Hippocampal formation (tissue), 2 donors: ENCODE results near the gene HJURP.

ENCODE experiments used
- DNase-seq, 2 donors: peaks; one replicate each; lab custom pipeline; 2025; lab: John Stamatoyannopoulos, UW

The HJURP gene

GRCh38 chr2:233815861-233816260 is 38.5 kb downstream of the HJURP start:
- DNase-seq, result no peak

GRCh38 chr2:233814056-233814835 is 40.1 kb downstream of the HJURP start:
- DNase-seq, result no peak

DNA sequence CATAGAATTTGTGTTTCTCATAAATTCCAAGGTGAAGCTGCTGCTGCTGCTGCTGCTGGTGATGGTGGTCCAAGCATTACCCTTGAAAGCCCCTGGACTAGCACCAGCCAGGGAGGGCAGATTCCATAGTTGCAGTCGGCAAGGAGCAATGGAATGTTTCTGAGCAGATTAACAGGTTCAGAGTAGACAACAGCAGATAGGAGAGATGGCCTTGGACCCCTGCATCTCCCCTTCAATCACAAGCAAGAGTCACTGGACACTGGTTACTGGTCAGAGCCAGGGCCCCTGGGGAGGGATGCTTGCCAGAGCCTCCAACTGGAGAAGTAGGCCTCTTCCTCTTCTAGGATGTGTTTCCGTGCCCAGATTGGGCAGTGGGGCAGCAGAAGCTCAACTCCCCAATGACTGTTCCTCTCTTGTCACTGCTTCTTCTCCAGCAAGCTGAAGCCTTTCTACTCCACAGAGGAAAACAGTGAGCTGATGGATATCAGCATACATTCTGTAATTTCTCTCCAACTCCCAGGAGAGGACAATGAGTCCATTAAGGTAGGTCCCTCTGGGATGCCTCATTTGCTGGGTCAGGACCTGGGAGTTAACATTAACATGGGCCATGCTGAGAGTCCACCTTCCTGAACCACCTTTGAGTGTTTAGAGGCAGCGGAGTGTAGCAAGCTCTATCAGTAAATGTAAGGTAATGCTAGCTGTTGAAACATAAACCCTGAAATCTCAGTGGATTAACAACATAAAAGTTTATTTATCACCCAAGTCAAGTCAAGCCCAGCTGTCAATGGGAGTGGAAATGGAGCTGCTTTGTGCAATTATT is 40.9 kb downstream of the HJURP start:
- no peak for DNase-seq

DNA sequence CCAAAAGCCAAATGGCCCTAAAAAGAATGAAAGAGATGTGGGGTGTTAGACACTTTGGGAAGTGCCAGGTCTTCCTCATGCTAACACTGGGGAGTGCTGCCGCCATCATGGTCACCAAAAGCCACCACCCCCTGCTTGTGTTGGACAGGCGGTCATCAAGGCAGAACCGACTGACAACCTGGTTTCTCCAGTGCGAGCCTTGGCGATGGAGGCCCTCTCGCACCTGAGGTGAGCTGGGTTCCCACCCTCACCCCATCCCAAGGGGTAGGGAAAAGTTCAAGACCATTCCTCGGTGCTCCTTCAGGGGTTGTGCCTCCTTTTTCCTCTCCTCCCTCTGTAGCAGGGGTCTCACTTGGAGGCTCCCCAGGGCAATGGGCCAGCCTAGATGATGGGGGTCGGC is 42.6 kb downstream of the HJURP start:
- DNase-seq, result no peak

DNA sequence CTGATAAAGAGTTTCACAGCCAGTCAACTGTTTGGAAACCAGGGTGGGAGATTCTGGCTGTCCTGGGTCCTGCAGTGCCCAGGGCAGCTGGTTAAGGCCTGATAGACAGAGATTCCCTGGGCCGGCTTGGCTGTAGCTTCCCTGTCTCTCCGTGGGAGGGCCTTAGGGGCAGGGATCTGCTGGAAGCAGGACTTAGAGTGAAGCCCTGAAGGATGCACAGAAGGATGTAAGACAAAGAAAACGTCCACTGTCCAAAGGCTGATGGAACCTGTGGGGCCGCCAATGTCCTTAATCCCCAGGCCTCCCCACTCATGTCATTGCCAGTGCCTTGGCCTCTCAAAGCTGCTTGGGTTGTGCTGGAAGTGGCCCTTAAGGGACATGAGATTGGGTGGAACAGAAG is 43.2 kb downstream of the HJURP start:
- DNase-seq, result no peak

DNA sequence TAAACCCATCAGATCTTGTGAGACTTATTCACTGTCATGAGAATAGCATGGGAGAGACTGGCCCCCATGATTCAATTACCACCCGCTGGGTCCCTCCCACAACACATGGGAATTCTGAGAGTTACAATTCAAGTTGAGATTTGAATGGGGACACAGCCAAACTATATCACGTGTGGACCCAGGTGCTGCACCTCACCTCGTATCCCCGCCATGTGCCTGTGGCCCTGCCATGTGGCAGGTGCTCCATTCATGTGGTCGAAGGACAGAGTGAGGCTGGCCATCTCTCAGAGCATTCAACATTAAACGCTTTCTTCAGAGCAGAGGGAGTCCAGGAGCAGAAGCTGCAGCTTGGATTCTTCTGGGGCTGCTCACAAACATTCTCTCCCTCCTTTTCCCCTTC is 44.0 kb downstream of the HJURP start:
- no peak for DNase-seq

DNA sequence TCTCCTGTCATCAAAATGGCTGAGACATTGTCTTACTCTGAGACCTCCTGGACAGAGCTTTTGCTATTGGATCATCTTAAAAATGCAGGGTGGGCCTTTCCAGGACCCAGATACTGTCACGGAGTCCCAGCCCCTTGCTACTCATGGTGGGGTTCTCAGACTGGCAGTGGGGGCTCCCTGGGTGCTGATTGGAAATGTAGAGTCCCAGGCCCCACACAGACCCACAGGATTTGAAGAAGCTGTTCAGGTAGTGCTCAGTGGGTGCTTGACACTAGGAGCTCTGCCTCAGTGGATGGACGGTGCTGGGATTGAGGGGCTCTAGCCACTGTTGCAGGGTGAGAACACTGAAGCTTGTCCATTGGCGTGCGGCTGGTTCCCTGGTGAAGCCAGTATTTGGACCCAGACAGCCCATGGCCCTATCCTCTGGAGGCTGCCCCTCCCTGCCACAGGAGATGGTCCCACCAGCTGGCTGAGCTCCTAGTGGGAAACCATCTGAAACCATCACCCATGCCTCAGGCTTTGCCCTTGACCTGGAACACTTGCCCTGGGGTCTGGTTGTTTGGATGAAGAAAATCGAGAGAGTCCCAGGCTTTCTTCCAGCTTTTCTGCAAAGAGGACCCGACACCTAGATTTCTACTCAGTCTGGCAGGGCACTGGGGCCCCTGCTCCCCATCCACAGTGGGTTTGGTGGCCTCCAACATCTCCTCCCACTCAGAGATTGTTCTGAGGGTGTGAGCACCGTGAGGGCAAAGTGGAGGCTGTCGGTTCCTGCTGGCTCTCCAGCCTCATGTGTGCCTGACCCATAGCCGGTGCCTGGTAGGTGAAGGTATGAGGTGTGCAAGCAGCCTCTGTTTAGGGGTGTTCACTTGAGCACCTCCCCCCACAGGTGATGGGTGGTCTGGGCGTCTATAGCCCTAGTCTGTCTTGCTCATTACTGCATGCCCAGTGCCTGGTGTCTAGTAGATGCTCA is 46.1 kb downstream of the HJURP start:
- no peak for DNase-seq

DNA sequence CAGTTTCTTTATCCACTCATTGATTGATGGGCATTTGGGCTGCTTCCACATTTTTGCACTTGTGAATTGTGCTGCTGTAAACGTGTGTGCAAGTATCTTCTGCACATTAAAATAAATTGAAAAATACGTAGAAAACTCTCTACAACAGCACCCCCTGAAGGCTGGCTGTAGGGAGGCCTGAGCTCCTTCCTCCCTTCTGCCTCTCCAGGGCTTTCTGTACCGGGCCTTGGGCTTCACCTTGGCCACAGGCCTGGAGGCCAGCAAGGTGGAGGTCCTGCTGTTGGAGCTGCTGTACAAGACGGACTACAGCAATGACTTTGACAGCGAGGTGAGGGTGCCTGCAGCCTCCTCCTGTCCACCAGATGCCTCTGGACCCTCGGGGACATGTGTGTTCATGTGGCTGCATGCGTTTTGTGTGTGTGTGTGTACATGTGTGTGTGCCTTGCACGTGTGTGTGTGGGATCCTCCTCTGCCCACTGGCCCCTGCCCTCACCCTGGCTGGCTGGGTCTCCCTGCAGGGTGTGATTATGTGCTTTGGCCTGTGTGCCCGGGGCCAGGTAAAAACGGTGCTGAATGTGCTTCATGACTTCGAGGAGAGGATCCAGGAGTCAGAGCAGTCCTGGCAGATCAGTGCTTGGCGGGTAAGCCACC is 47.0 kb downstream of the HJURP start:
- no peak for DNase-seq

- DNase-seq, result no peak
These were observed 50.3 kb downstream of the HJURP start for GRCh38 chr2:233803994-233804393.

DNA sequence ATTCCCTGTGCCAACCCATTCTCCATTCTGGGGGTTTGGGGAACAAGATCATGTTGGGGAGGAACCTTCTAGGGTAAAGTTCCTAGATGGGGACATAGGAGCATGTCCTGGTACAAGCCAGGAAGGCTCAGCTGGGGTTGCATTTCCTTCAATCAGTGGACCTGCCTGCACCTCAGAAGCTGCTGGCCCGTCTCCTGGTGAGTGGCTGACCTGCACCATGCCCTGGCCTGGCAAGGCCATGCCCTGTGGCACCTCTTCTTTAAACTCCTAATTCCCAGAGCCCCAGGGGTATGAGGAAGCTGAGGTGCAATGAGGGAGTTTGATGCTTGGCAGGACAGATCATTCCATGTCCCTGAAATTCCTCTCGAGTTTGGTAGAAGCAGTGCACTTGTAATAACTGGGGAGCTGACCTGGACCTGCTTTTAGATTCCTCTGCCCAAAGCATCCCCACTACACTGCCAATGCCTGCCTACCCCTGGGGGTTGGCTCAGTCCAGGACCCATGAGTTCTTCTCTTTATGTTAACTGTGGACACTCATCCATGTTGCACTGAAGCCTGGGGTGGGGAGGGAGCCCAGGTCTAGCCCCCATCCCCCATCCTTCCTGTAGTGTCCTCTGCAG is 50.9 kb downstream of the HJURP start:
- DNase-seq, result no peak

GRCh38 chr2:233802132-233802815 is 52.1 kb downstream of the HJURP start:
- DNase-seq, result no peak

- no peak for DNase-seq
These were observed 52.8 kb downstream of the HJURP start for GRCh38 chr2:233801357-233802131.

DNA sequence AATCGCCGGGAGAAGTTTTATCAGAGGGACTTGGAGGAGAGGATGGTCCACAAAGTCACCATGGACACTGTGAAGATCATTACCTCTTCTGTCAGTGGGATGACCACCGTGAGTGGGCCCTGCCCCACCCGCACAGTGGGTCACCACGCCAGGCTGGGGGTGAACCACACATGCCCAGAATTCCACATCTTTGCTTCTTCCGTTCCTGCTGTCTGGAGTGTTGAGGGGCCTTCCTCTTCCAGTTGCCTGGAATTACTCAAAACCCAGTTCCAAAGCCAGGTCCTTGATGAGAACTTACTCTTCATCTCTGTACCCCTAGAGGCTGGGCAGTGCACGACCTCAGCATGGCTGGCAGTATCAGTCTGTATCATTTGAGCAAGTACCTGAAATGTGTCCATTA is 54.1 kb downstream of the HJURP start:
- DNase-seq, result no peak

DNA sequence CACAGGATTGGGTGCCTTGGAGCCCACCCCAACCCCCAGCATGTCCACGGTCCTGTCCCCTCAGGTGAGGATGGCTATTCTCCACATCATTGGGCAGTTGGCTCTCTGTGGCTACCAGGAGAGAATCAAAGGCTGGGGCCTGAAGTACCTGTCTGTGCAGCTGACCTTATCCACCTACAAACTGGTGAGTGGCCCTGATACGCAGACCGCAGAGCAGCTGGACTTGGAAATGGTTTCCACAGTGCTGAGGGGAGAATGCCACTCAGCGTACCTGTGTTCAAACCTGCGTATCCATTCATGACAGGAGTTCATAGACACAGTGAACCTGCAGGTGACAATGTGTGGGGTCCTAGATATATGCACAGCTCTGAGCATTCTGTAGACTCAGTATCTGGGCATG is 54.6 kb downstream of the HJURP start:
- DNase-seq, result no peak

DNA sequence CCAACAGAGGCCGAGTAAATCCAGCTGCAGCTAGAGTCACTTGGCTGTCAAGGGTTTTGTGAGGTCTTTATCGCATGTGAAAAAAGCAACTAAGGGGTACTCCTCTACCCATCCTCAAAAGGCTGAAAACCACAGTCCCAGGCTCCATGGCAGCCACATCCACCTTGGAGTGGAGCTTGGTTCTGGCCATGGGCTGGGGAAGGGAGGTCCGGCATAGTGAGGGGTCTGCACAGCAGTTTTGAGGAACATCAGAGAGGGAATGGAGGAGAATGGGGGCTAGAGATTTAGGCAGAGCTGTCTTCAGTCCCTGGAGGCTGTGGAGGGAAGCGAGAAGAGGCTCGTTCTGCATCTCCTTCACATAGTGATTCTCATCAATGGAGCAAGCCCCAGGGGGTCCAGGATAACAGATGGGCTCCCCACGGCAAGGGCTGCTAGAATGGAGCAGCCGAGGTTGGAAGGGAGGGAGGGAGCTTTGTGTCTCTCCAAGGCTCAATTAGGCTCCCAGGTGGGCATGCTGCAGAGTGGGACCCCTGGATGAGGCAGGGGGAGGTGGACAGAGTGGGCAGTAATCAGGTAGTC is 55.2 kb downstream of the HJURP start:
- DNase-seq, result no peak

GRCh38 chr2:233798335-233799086 is 55.8 kb downstream of the HJURP start:
- DNase-seq, result no peak

- no peak for DNase-seq
These were observed 58.1 kb downstream of the HJURP start for GRCh38 chr2:233796254-233796653.

- no peak for DNase-seq
These were observed 58.6 kb downstream of the HJURP start for GRCh38 chr2:233795735-233796171.
